ENCODE measurements around the gene IL24. TPM values are rescaled to one million over a fixed set of nuclear protein-coding genes. Genes with fewer than 3 reads are reported as not detected.

Gene IL24
- total RNA-seq, 1 donor from 2014 or later = not detected

- DNase-seq (ENCODE audit: extremely low spot score, unreplicated experiment) = no peak
- no peak for TF ChIP-seq CTCF (IDR thresholded peaks at IDR 0.05)
- Mint-ChIP-seq H3K36me3 (ENCODE audit: unreplicated experiment) (no peaks in the 10 kb centered on the region), H3K4me1 (ENCODE audit: unreplicated experiment) (no peaks in the 10 kb centered on the region), H3K4me3 (ENCODE audit: unreplicated experiment) (no peak overlapping the region), H3K9me3 (ENCODE audit: unreplicated experiment) (no peaks in the 10 kb centered on the region), H3K27ac (ENCODE audit: unreplicated experiment) (no peak overlapping the region), H3K27me3 (ENCODE audit: unreplicated experiment) (peaks cover 23% of the 10 kb centered on the region)
These were observed 29.0 kb upstream of the IL24 start for GRCh38 chr1:206868264-206868663.

- Mint-ChIP-seq H3K27ac (ENCODE audit: unreplicated experiment) (no peak overlapping the region), H3K4me3 (ENCODE audit: unreplicated experiment) (no peak overlapping the region), H3K4me1 (ENCODE audit: unreplicated experiment) (no peaks in the 10 kb centered on the region), H3K9me3 (ENCODE audit: unreplicated experiment) (peaks cover 14% of the 10 kb centered on the region), H3K36me3 (ENCODE audit: unreplicated experiment) (no peaks in the 10 kb centered on the region), H3K27me3 (ENCODE audit: unreplicated experiment) (peaks cover 20% of the 10 kb centered on the region)
- no peak for TF ChIP-seq CTCF (IDR thresholded peaks at IDR 0.05)
- DNase-seq (ENCODE audit: extremely low spot score, unreplicated experiment) = no peak
These were observed 25.1 kb upstream of the IL24 start for GRCh38 chr1:206872139-206872538.

- no peak for DNase-seq (ENCODE audit: extremely low spot score, unreplicated experiment)
- Mint-ChIP-seq H3K9me3 (ENCODE audit: unreplicated experiment) (peaks cover 20% of the 10 kb centered on the region), H3K4me3 (ENCODE audit: unreplicated experiment) (no peak overlapping the region), H3K4me1 (ENCODE audit: unreplicated experiment) (no peaks in the 10 kb centered on the region), H3K27me3 (ENCODE audit: unreplicated experiment) (peaks cover 11% of the 10 kb centered on the region), H3K27ac (ENCODE audit: unreplicated experiment) (no peak overlapping the region), H3K36me3 (ENCODE audit: unreplicated experiment) (no peaks in the 10 kb centered on the region)
- no peak for TF ChIP-seq CTCF (IDR thresholded peaks at IDR 0.05)
These were observed 23.5 kb upstream of the IL24 start for GRCh38 chr1:206873603-206874188.

GRCh38 chr1:206875752-206876377, 21.4 kb upstream of the IL24 start:
- H3K9me3 Mint-ChIP-seq (ENCODE audit: unreplicated experiment) = peaks cover 29% of the 10 kb centered on the region
- no peaks in the 10 kb centered on the region for H3K36me3 Mint-ChIP-seq (ENCODE audit: unreplicated experiment)
- TF ChIP-seq CTCF (IDR thresholded peaks at IDR 0.05) = no peak
- H3K4me1 Mint-ChIP-seq (ENCODE audit: unreplicated experiment) = no peaks in the 10 kb centered on the region
- no peak overlapping the region for H3K4me3 Mint-ChIP-seq (ENCODE audit: unreplicated experiment)
- no peak overlapping the region for H3K27ac Mint-ChIP-seq (ENCODE audit: unreplicated experiment)
- no peak for DNase-seq (ENCODE audit: extremely low spot score, unreplicated experiment)
- H3K27me3 Mint-ChIP-seq (ENCODE audit: unreplicated experiment) = peaks cover 6% of the 10 kb centered on the region

GRCh38 chr1:206878456-206878855, 18.8 kb upstream of the IL24 start:
- no peak for DNase-seq (ENCODE audit: extremely low spot score, unreplicated experiment)
- Mint-ChIP-seq H3K4me3 (ENCODE audit: unreplicated experiment) (no peak overlapping the region), H3K27ac (ENCODE audit: unreplicated experiment) (no peak overlapping the region), H3K27me3 (ENCODE audit: unreplicated experiment) (peaks cover 8% of the 10 kb centered on the region), H3K36me3 (ENCODE audit: unreplicated experiment) (no peaks in the 10 kb centered on the region), H3K9me3 (ENCODE audit: unreplicated experiment) (peaks cover 29% of the 10 kb centered on the region), H3K4me1 (ENCODE audit: unreplicated experiment) (no peaks in the 10 kb centered on the region)
- no peak for TF ChIP-seq CTCF (IDR thresholded peaks at IDR 0.05)
